Colonic mucosa (tissue), 4 donors: ENCODE measurements around the gene ISLR. TPM values are rescaled to one million over a fixed set of nuclear protein-coding genes. Genes with fewer than 3 reads are reported as not detected.

Source experiments
- DNase-seq: peaks from one replicate; pipeline ENCODE4 v3.0.0-alpha.2; 2020
- H3K27ac ChIP-seq: fragments of 200-600 bp; one replicate; pipeline ENCODE4 v1.8.0; 2021
- H3K27me3 ChIP-seq: fragments of 200-600 bp; one replicate; pipeline ENCODE4 v1.8.0; 2021
- H3K36me3 ChIP-seq: fragments of 200-600 bp; one replicate; pipeline ENCODE4 v1.8.0; 2021
- H3K4me1 ChIP-seq: fragments of 200-600 bp; one replicate; pipeline ENCODE4 v1.8.0; 2021; ENCODE audit warnings: mild to moderate bottlenecking
- H3K4me3 ChIP-seq: fragments of 200-600 bp; one replicate; pipeline ENCODE4 v1.8.0; 2021
- H3K9ac ChIP-seq, 2 donors: one replicate each; pipeline ENCODE4 v1.7.0; 2013; ENCODE audit warnings: control low read depth in 2 of 2, low read depth in 2 of 2, low read length in 2 of 2
- H3K9me3 ChIP-seq: fragments of 200-600 bp; one replicate; pipeline ENCODE4 v1.8.0; 2021
- intact Hi-C: fragments of 100-400 bp; cut with DNase I; formaldehyde crosslinking; loops from one replicate; pipeline ENCODE4 v1.14.1; 2022
- total RNA-seq, 2 donors: library from RNA; stranded (reverse); fragmentation: NEBNext Ultra II Directional in 1 of 2; extraction: Animal tissue kit (Norgen Biotek cat#: 25700) in 1 of 2; gene quantifications; one replicate each; pipeline ENCODE4 v1.2.1, GENCODE V29; 2021
- TF ChIP-seq, protein P1 (sequence below): fragments of 200-600 bp; IDR thresholded peaks from one replicate; pipeline ENCODE4 v1.8.0; 2022; ENCODE audit warnings: antibody characterized with exemption, mild to moderate bottlenecking
- donor health status: healthy.
- donor health status: DM: no; HTN: no; CAD: no.
- donor health status: DM: no; HTN: no; CAD: no.

Gene ISLR
- total RNA-seq, 2 donors from 2014 or later: 3.6 to 8.5 TPM

DNA sequence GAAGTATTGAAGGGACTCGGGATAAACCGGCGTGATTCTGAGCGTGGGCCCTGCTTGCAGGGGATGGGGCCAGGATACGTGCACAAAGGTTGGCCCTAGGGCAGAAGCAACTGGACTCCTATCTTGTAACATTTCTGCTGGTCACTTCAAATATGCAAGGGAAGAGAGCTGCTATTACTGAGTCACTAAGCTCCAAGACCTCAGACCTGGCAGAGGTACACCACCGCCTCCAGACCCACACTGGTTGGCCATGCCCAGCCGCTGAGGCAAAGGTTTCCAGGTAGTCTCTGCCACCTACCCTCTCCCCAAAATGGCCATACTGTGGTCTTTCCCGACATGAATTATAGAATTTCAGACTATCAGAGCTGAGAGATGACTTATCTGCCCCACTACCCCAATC is 42.4 kb downstream of the ISLR start:
- Histone ChIP-seq H3K9me3 (no peaks in the 10 kb centered on the region), H3K27me3 (no peaks in the 10 kb centered on the region), H3K36me3 (no peaks in the 10 kb centered on the region), H3K27ac (no peak overlapping the region), H3K4me1 (no peaks in the 10 kb centered on the region), H3K4me3 (no peak overlapping the region), H3K9ac (no peak overlapping the region)
- no peak for DNase-seq
- TF ChIP-seq, protein P1, sequence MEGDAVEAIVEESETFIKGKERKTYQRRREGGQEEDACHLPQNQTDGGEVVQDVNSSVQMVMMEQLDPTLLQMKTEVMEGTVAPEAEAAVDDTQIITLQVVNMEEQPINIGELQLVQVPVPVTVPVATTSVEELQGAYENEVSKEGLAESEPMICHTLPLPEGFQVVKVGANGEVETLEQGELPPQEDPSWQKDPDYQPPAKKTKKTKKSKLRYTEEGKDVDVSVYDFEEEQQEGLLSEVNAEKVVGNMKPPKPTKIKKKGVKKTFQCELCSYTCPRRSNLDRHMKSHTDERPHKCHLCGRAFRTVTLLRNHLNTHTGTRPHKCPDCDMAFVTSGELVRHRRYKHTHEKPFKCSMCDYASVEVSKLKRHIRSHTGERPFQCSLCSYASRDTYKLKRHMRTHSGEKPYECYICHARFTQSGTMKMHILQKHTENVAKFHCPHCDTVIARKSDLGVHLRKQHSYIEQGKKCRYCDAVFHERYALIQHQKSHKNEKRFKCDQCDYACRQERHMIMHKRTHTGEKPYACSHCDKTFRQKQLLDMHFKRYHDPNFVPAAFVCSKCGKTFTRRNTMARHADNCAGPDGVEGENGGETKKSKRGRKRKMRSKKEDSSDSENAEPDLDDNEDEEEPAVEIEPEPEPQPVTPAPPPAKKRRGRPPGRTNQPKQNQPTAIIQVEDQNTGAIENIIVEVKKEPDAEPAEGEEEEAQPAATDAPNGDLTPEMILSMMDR: no peak
- intact Hi-C loops: no loop called here

DNA sequence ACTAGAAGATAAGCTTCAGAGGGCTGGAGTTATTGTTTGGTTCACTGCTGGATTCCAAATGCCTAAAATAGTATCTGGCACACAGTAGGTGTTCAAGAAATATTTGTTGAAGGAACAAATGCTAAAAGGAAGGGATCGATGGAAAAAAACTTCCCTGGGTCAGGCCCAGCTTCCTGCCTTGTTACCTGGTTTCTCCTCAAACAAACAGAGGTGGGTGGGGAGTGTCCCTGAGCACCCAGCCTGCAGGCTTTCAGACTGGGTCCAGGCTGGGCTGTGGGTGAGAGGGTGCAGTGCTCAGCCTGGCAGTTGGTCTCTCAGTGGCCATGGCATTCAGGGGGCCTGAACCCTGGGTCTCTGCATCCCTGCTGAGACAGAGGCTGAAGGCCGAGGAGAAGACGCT is 43.4 kb downstream of the ISLR start:
- Histone ChIP-seq H3K4me3 (no peak overlapping the region), H3K27me3 (no peaks in the 10 kb centered on the region), H3K9me3 (no peaks in the 10 kb centered on the region), H3K4me1 (no peaks in the 10 kb centered on the region), H3K36me3 (no peaks in the 10 kb centered on the region), H3K9ac (no peak overlapping the region), H3K27ac (no peak overlapping the region)
- intact Hi-C loops: no loop called here
- no peak for DNase-seq
- TF ChIP-seq, protein P1: no peak

DNA sequence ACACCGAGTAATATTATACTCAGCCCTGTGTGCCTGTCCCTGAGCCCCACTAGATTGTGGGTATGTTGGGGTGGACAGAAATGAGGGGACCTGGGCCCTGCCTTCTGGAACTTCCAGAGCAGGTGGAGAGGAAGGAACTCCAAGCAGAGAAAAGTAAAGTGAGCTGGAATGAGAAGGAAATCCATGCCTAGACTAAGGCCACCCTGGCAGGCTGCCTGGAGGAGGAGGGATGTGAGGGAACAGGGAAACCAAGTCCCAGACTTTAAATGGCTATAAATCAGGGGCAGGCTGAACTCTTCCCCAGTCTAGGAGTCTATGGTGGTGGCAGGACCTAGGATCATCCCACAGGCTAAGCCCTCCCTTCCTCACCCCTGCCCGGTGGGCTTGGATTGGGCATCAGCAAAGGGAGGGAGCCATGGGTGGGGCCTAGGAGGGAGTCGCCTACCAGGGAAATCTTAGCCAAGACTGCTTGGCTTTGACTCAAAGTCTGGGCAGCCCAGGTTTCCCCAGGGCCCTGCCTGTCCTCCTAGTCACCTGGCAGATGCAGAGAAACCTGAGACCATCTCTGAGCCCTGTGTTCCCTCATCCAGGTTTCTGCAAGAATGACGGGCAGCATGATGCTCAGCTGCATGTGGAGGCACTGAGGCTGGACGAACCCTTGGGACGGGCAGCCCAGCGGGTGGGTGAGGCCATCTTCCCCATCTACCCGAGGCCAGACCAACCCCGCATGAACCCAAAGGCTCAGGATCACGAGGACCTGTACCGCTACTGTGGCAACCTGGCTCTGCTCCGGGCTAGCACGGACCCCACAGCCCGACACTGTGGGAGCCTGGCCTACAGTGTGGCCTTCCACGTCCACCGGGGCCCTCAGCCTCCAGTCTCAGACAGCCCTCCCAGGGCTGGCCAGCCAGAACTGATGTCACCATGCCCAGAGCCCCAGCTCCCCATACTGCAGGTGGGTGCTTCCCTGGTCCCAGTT is 44.7 kb downstream of the ISLR start:
- Histone ChIP-seq H3K4me3 (no peak overlapping the region), H3K36me3 (no peaks in the 10 kb centered on the region), H3K9ac (no peak overlapping the region), H3K4me1 (no peaks in the 10 kb centered on the region), H3K27ac (no peak overlapping the region), H3K27me3 (no peaks in the 10 kb centered on the region), H3K9me3 (no peaks in the 10 kb centered on the region)
- intact Hi-C loops: no loop called here
- DNase-seq: no peak
- TF ChIP-seq, protein P1: no peak

DNA sequence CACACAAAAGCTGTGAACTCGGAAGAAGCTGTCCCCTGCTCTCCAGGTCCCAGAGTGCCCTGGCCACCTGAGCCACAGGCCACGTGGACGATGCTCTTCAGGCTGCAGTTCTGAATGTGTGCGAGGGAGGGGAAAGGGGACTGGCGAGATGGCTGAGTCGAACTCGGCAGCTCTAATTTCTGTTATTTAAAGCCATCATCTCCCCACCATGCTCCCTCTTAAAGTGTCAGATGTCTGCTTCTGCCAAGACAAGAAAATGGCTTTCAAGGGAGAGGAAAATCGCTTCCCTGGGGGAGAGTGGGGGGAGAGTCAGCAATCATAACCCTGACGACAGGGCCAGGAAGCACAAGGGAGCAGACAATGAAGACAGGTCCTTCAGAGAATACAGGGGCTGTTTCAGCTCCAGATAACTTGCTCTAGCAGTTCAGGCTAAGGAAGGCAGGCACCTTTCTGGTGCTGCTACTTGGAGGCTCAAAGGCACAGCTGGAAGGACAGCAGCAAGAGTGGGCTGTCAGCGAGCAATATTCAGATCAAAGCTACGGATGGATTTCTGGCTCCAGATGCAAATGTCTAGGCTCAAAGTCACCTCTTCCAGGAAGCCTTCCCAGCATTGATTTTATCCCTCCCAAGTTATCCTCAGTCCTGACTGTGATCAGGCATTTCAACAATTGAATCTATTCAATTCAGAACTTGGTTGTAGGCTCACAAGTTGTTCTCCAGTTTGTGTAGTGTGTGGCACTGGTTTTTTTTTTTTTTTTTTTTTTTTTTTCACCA is 47.2 kb downstream of the ISLR start:
- Histone ChIP-seq H3K27me3 (no peaks in the 10 kb centered on the region), H3K4me1 (no peaks in the 10 kb centered on the region), H3K36me3 (no peaks in the 10 kb centered on the region), H3K9ac (no peak overlapping the region), H3K4me3 (no peak overlapping the region), H3K9me3 (no peaks in the 10 kb centered on the region), H3K27ac (no peak overlapping the region)
- TF ChIP-seq, protein P1: no peak
- intact Hi-C loops: no loop called here
- no peak for DNase-seq

DNA sequence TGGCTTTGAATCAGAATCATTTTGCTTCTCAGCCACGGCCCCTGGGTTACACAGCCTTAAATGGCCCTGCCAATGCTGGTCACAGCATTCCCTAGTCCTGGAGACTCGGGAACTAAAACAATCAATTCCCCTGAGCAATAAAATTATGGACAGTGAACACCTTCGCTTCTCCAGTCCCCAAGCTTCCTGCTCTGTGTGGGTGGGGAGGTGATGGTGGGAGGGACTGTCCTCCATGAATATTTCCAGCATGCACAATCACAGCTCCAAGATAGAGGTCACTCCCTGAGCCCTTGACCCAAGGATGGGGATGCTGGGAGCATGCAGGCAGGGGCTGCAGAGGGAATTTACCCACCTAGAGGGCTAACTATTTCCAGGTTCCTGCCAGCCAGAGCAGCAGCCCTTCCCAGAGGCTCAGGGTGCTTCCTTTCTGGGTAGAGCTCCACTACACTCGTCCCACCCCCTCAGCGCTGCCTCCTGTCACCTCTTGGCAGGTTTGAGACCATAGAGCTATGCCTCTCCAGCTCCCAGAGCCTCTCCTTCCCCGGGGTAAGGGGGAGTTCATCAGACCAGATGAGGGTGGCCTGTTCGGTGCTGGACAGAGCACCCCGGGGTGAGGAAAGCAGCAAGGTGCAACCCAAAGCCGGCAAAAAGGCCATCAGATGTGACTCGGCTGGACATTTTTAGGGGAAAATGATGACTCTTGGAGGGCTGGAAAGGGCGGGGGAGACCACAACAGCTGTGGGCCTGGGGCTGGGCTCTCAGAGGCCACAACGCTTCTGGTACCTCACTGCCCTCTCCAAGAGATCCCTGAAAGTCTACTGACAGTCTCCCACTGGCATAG is 48.1 kb downstream of the ISLR start:
- H3K9me3 ChIP-seq: no peaks in the 10 kb centered on the region

More for the DNA sequence above, 48.1 kb downstream of the ISLR start:
- H3K27ac ChIP-seq: no peak overlapping the region
- H3K36me3 ChIP-seq: no peaks in the 10 kb centered on the region
- no peak for DNase-seq
- H3K27me3 ChIP-seq: no peaks in the 10 kb centered on the region
- TF ChIP-seq, protein P1: no peak
- no peaks in the 10 kb centered on the region for H3K4me1 ChIP-seq
- intact Hi-C loops: no loop called here
- H3K4me3 ChIP-seq: no peak overlapping the region
- H3K9ac ChIP-seq: no peak overlapping the region
